AML-193 (cell line): ENCODE measurements around the gene RPL11.
"Not testable (repeated sequence)": the region's sequence is repeated elsewhere in the genome, so short reads cannot be mapped to it uniquely, and the experiment has no call there.

Source experiments
- DNase-seq, 2 experiments: peaks; one replicate each; lab custom pipeline; 2025; lab: John Stamatoyannopoulos, UW

Gene RPL11

GRCh38 chr1:23691499-23692307, at the start of gene RPL11:
Gene RPL11, plus strand, starts transcription at chr1:23691806. Its CDS starts 18 bp downstream, at chr1:23691824.
- DNase-seq, result peak; percentile 89 to 94

- DNase-seq, result no peak
These were observed 47.7 kb upstream of the RPL11 start for GRCh38 chr1:23643736-23644554.

- no peak for DNase-seq
These were observed 47.1 kb upstream of the RPL11 start for GRCh38 chr1:23644555-23644866.

- no peak for DNase-seq
These were observed 46.3 kb upstream of the RPL11 start for GRCh38 chr1:23645338-23645737.

GRCh38 chr1:23646091-23646490, 45.5 kb upstream of the RPL11 start:
- no peak for DNase-seq

GRCh38 chr1:23646541-23646940, 45.1 kb upstream of the RPL11 start:
- DNase-seq, result no peak

- no peak for DNase-seq
These were observed 43.0 kb upstream of the RPL11 start for GRCh38 chr1:23648576-23648975.

- DNase-seq, result not testable (repeated sequence)
These were observed 42.4 kb upstream of the RPL11 start for GRCh38 chr1:23649157-23649556.

- no peak for DNase-seq
These were observed 41.1 kb upstream of the RPL11 start for GRCh38 chr1:23650344-23650990.

GRCh38 chr1:23651069-23651808, 40.4 kb upstream of the RPL11 start:
- no peak for DNase-seq

GRCh38 chr1:23657659-23658275, 33.8 kb upstream of the RPL11 start:
- peak; percentile 20 to 22 for DNase-seq

GRCh38 chr1:23660671-23661070, 30.9 kb upstream of the RPL11 start:
- DNase-seq, result no peak

GRCh38 chr1:23661887-23662286, 29.7 kb upstream of the RPL11 start:
- no peak for DNase-seq

- peak; percentile 13 to 20 for DNase-seq
These were observed 26.5 kb upstream of the RPL11 start for GRCh38 chr1:23664837-23665795.

- no peak for DNase-seq
These were observed 24.2 kb upstream of the RPL11 start for GRCh38 chr1:23667411-23667810.

- DNase-seq, result no peak
These were observed 20.9 kb upstream of the RPL11 start for GRCh38 chr1:23670709-23671108.

- peak; percentile 4 to 10 for DNase-seq
These were observed 18.4 kb upstream of the RPL11 start for GRCh38 chr1:23673086-23673813.

GRCh38 chr1:23679815-23680214, 11.8 kb upstream of the RPL11 start:
- DNase-seq, result no peak

GRCh38 chr1:23682946-23683345, 8.7 kb upstream of the RPL11 start:
- no peak for DNase-seq

GRCh38 chr1:23684415-23684814, 7.2 kb upstream of the RPL11 start:
- DNase-seq, result no peak
